Nephron progenitor cell (in vitro differentiated cells): ENCODE measurements around the gene RALGAPA1.

ENCODE experiments used
- DNase-seq: peaks from one replicate; pipeline ENCODE4 v3.0.0; 2021
- H3K27ac Mint-ChIP-seq: 2 replicates; pipeline ENCODE4 v1.8.0; 2021; ENCODE audit warnings: mild to moderate bottlenecking, moderate library complexity, mixed read lengths
- H3K27me3 Mint-ChIP-seq: 2 replicates; pipeline ENCODE4 v1.8.0; 2021; ENCODE audit warnings: mild to moderate bottlenecking, low read depth, mixed read lengths; ENCODE audit not compliant: poor library complexity
- H3K36me3 Mint-ChIP-seq: 2 replicates; pipeline ENCODE4 v1.8.0; 2021; ENCODE audit warnings: low read depth, mixed read lengths
- H3K4me1 Mint-ChIP-seq: 2 replicates; pipeline ENCODE4 v1.8.0; 2021; ENCODE audit warnings: mixed read lengths
- H3K4me3 Mint-ChIP-seq: 2 replicates; pipeline ENCODE4 v1.8.0; 2021; ENCODE audit warnings: mild to moderate bottlenecking, moderate library complexity, mixed read lengths
- H3K9me3 Mint-ChIP-seq: 2 replicates; pipeline ENCODE4 v1.8.0; 2021; ENCODE audit warnings: mild to moderate bottlenecking, moderate library complexity, mixed read lengths
- CTCF ChIP-seq: fragments of 200-600 bp; sonication (generic); IDR thresholded peaks from 2 replicates; pipeline ENCODE4 v1.5.0; 2021; ENCODE audit warnings: antibody characterized with exemption

RALGAPA1 gene

GRCh38 chr14:35758523-35759129, 50.5 kb downstream of the RALGAPA1 start:
- peaks cover 35% of the 10 kb centered on the region for H3K36me3 Mint-ChIP-seq
- no peak overlapping the region for H3K4me3 Mint-ChIP-seq
- no peaks in the 10 kb centered on the region for H3K27me3 Mint-ChIP-seq
- no peak overlapping the region for H3K27ac Mint-ChIP-seq
- TF ChIP-seq CTCF: no peak
- H3K9me3 Mint-ChIP-seq: no peaks in the 10 kb centered on the region
- H3K4me1 Mint-ChIP-seq: no peaks in the 10 kb centered on the region
- no peak for DNase-seq

- DNase-seq: no peak
- Mint-ChIP-seq H3K27me3 (no peaks in the 10 kb centered on the region), H3K4me3 (no peak overlapping the region), H3K27ac (no peak overlapping the region), H3K36me3 (peaks cover 34% of the 10 kb centered on the region), H3K9me3 (no peaks in the 10 kb centered on the region), H3K4me1 (no peaks in the 10 kb centered on the region)
- TF ChIP-seq CTCF: no peak
These were observed 54.4 kb downstream of the RALGAPA1 start for GRCh38 chr14:35754671-35755070.

- no peak for DNase-seq
- no peak overlapping the region for H3K4me3 Mint-ChIP-seq
- H3K27ac Mint-ChIP-seq: no peak overlapping the region
- H3K9me3 Mint-ChIP-seq: no peaks in the 10 kb centered on the region
- no peaks in the 10 kb centered on the region for H3K27me3 Mint-ChIP-seq
- H3K36me3 Mint-ChIP-seq: peaks cover 38% of the 10 kb centered on the region
- H3K4me1 Mint-ChIP-seq: no peaks in the 10 kb centered on the region
- no peak for TF ChIP-seq CTCF
These were observed 56.7 kb downstream of the RALGAPA1 start for GRCh38 chr14:35752380-35752779.

GRCh38 chr14:35750202-35750904, 58.7 kb downstream of the RALGAPA1 start:
- Mint-ChIP-seq H3K27me3 (no peaks in the 10 kb centered on the region), H3K27ac (no peak overlapping the region), H3K36me3 (peaks cover 47% of the 10 kb centered on the region), H3K4me3 (no peak overlapping the region), H3K4me1 (no peaks in the 10 kb centered on the region), H3K9me3 (no peaks in the 10 kb centered on the region)
- TF ChIP-seq CTCF: no peak
- DNase-seq: no peak

GRCh38 chr14:35747379-35747778, 61.7 kb downstream of the RALGAPA1 start:
- no peak for TF ChIP-seq CTCF
- H3K27ac Mint-ChIP-seq: no peak overlapping the region
- H3K9me3 Mint-ChIP-seq: no peaks in the 10 kb centered on the region
- H3K27me3 Mint-ChIP-seq: no peaks in the 10 kb centered on the region
- H3K36me3 Mint-ChIP-seq: peaks cover 23% of the 10 kb centered on the region
- H3K4me3 Mint-ChIP-seq: no peak overlapping the region
- no peak for DNase-seq
- no peaks in the 10 kb centered on the region for H3K4me1 Mint-ChIP-seq

- H3K27ac Mint-ChIP-seq: no peak overlapping the region
- H3K4me3 Mint-ChIP-seq: no peak overlapping the region
- H3K4me1 Mint-ChIP-seq: no peaks in the 10 kb centered on the region
These were observed 66.7 kb downstream of the RALGAPA1 start for GRCh38 chr14:35742442-35742841.

More at GRCh38 chr14:35742442-35742841, 66.7 kb downstream of the RALGAPA1 start:
- no peak for TF ChIP-seq CTCF
- Mint-ChIP-seq H3K36me3 (peaks cover 17% of the 10 kb centered on the region), H3K9me3 (no peaks in the 10 kb centered on the region), H3K27me3 (no peaks in the 10 kb centered on the region)
- DNase-seq: no peak
